ENCODE data around the gene HDAC6. TPM values are rescaled to one million over a fixed set of nuclear protein-coding genes. Genes with fewer than 3 reads are reported as not detected.

The HDAC6 gene
- total and polyA plus RNA-seq, 10 donors, result 33.9 to 103 (median 79.9) TPM

- Histone ChIP-seq H3K27me3 (replicated peaks in 1 of 7) (peaks cover 0 to 19% (median 0%) of the 10 kb centered on the region in 7 donors), H3K9me3 (no peaks in the 10 kb centered on the region), H3K36me3 (no peaks in the 10 kb centered on the region), H3K27ac (no peak overlapping the region), H3K4me1 (no peaks in the 10 kb centered on the region), H3K4me3 (no peak overlapping the region)
- TF ChIP-seq CTCF (IDR thresholded peaks at IDR 0.05 in 8 of 11, conservative IDR thresholded peaks at IDR 0.05 in 3 of 11), result no peak
- no peak for TF ChIP-seq POLR2AphosphoS5 (IDR thresholded peaks at IDR 0.05)
- no peak for TF ChIP-seq POLR2A (IDR thresholded peaks at IDR 0.05)
- WGBS, 5 donors, result 58 to 80% (median 72%) methylated on average over 17 of the region's 17 CpGs
- DNase-seq, result no peak
- intact Hi-C loops (cut with DNase I; ENCODE audit: low total_unique reads), result no loop called here
These were observed 14.1 kb upstream of the HDAC6 start for GRCh38 chrX:48787505-48788443.

- H3K9me3 ChIP-seq, result no peaks in the 10 kb centered on the region
- DNase-seq, result no peak
- no peak overlapping the region for H3K27ac ChIP-seq
- TF ChIP-seq POLR2AphosphoS5 (IDR thresholded peaks at IDR 0.05) (no peak), CTCF (IDR thresholded peaks at IDR 0.05 in 8 of 11, conservative IDR thresholded peaks at IDR 0.05 in 3 of 11) (no peak), POLR2A (IDR thresholded peaks at IDR 0.05) (no peak)
- H3K4me3 ChIP-seq, result no peak overlapping the region
- 22 to 63% (median 33%) methylated on average over 6 to 7 of the region's 7 CpGs for WGBS, 5 donors
- H3K36me3 ChIP-seq, result no peaks in the 10 kb centered on the region
- intact Hi-C loops (cut with DNase I; ENCODE audit: low total_unique reads), result no loop called here
- H3K27me3 ChIP-seq (replicated peaks in 1 of 7), result peaks cover 0 to 19% (median 0%) of the 10 kb centered on the region in 7 donors
- H3K4me1 ChIP-seq, result no peaks in the 10 kb centered on the region
These were observed 12.3 kb upstream of the HDAC6 start for GRCh38 chrX:48789366-48790220.

- no peaks in the 10 kb centered on the region for H3K36me3 ChIP-seq
- H3K4me3 ChIP-seq, result no peak overlapping the region
- H3K9me3 ChIP-seq, result no peaks in the 10 kb centered on the region
- 59 to 68% (median 61%) methylated on average over 5 of the region's 5 CpGs for WGBS, 5 donors
- H3K27me3 ChIP-seq (replicated peaks in 1 of 7), result peaks cover 0 to 19% (median 0%) of the 10 kb centered on the region in 7 donors
- H3K27ac ChIP-seq, result no peak overlapping the region
- no peaks in the 10 kb centered on the region for H3K4me1 ChIP-seq
- DNase-seq, result no peak
- TF ChIP-seq POLR2A (IDR thresholded peaks at IDR 0.05) (no peak), POLR2AphosphoS5 (IDR thresholded peaks at IDR 0.05) (no peak), CTCF (IDR thresholded peaks at IDR 0.05 in 8 of 11, conservative IDR thresholded peaks at IDR 0.05 in 3 of 11) (no peak)
- intact Hi-C loops (cut with DNase I; ENCODE audit: low total_unique reads), result no loop called here
These were observed 11.4 kb upstream of the HDAC6 start for GRCh38 chrX:48790477-48790876.

All from spleen (tissue), 11 donors.